Sigmoid colon (tissue), 7 donors: ENCODE data around the gene RASA1. TPM values are rescaled to one million over a fixed set of nuclear protein-coding genes. Genes with fewer than 3 reads are reported as not detected.

Source experiments
- DNase-seq: peaks from one replicate; pipeline ENCODE4 v3.0.0-alpha.2; 2019
- H3K27ac ChIP-seq, 4 donors: fragments of 200-600 bp; sonication (generic); one replicate each; pipeline ENCODE4 v1.5.1; 2016 to 2019; ENCODE audit warnings: mild to moderate bottlenecking in 1 of 4
- H3K27me3 ChIP-seq, 3 donors: fragments of 200-600 bp; sonication (generic); one replicate each; pipeline ENCODE4 v1.5.1; 2019; ENCODE audit warnings: mild to moderate bottlenecking in 1 of 3
- H3K36me3 ChIP-seq, 4 donors: fragments of 200-600 bp; sonication (generic); one replicate each; pipeline ENCODE4 v1.5.1; 2016 to 2019
- H3K4me1 ChIP-seq, 4 donors: fragments of 200-600 bp; sonication (generic); one replicate each; pipeline ENCODE4 v1.5.1; 2017 to 2019
- H3K4me3 ChIP-seq, 4 donors: fragments of 200-600 bp; sonication (generic); one replicate each; pipeline ENCODE4 v1.5.1; 2017 to 2019; ENCODE audit warnings: mild to moderate bottlenecking in 2 of 4, moderate library complexity in 1 of 4
- H3K9me3 ChIP-seq, 4 donors: fragments of 200-600 bp in 3 of 4; sonication (generic) in 3 of 4; one replicate each; pipeline versions ENCODE4 v1.5.1 to v1.6.1; 2013 to 2019
- EP300 ChIP-seq, 4 donors: sonication (generic); formaldehyde crosslinking; IDR thresholded peaks; one replicate each; pipeline ENCODE4 v1.6.1; 2017; ENCODE audit warnings: antibody characterized with exemption in 4 of 4
- POLR2A ChIP-seq, 2 donors: fragments of 450-650 bp; IDR thresholded peaks; one replicate each; pipeline ENCODE4 v1.6.1; 2016; ENCODE audit warnings: antibody characterized with exemption in 2 of 2, mild to moderate bottlenecking in 2 of 2, moderate library complexity in 2 of 2
- POLR2AphosphoS5 ChIP-seq, 4 donors: sonication (generic); formaldehyde crosslinking; IDR thresholded peaks; one replicate each; pipeline ENCODE4 v1.6.1; 2017; ENCODE audit warnings: antibody characterized with exemption in 4 of 4
- WGBS, 2 donors: extraction: QIAGEN DNeasy Blood & Tissue Kit; methylation state at CpG; one replicate each; pipeline ENCODE4 v1.1.7; 2013; 5-methylcytosine and 5-hydroxymethylcytosine counted together
- intact Hi-C: fragments of 100-400 bp; cut with DNase I; formaldehyde crosslinking; loops from one replicate; pipeline ENCODE4 v1.15.1; 2023
- polyA plus RNA-seq, 3 donors: library from polyadenylated mRNA; stranded (reverse); fragments of 200-250 nt; gene quantifications; one replicate each; pipeline ENCODE4 v1.2.3, GENCODE V29; 2013
- total RNA-seq, 4 donors: library from RNA; depleted of rRNA; stranded (reverse); fragments of >200 nt; gene quantifications; one replicate each; pipeline ENCODE4 v1.1.0, GENCODE V29; 2016
- TF ChIP-seq, protein P1 (sequence below), 4 experiments: fragments of 450-650 bp in 3 of 4; fragments of 200-600 bp in 1 of 4; IDR thresholded peaks; one replicate each; pipeline ENCODE4 v1.5.1; 2016 to 2019; ENCODE audit warnings: antibody characterized with exemption in 4 of 4, mild to moderate bottlenecking in 3 of 4, moderate library complexity in 2 of 4
- donor health status: healthy with polysubstance abuse.
- donor health status: Bipolar disorder and iron deficiency.
- donor health status: healthy.

The RASA1 gene
- total and polyA plus RNA-seq, 7 donors, result 9.0 to 30.0 (median 22.7) TPM

GRCh38 chr5:87311405-87312279, 44.0 kb downstream of the RASA1 start:
- no peaks in the 10 kb centered on the region for H3K27me3 ChIP-seq
- H3K9me3 ChIP-seq, result no peaks in the 10 kb centered on the region
- no peaks in the 10 kb centered on the region for H3K36me3 ChIP-seq
- WGBS, 2 donors, result 14 to 63% methylated on average over 5 of the region's 5 CpGs
- no peak overlapping the region for H3K4me3 ChIP-seq
- TF ChIP-seq POLR2A (IDR thresholded peaks at IDR 0.05) (no peak), EP300 (IDR thresholded peaks at IDR 0.05) (no peak), POLR2AphosphoS5 (IDR thresholded peaks at IDR 0.05) (no peak)
- TF ChIP-seq, protein P1, sequence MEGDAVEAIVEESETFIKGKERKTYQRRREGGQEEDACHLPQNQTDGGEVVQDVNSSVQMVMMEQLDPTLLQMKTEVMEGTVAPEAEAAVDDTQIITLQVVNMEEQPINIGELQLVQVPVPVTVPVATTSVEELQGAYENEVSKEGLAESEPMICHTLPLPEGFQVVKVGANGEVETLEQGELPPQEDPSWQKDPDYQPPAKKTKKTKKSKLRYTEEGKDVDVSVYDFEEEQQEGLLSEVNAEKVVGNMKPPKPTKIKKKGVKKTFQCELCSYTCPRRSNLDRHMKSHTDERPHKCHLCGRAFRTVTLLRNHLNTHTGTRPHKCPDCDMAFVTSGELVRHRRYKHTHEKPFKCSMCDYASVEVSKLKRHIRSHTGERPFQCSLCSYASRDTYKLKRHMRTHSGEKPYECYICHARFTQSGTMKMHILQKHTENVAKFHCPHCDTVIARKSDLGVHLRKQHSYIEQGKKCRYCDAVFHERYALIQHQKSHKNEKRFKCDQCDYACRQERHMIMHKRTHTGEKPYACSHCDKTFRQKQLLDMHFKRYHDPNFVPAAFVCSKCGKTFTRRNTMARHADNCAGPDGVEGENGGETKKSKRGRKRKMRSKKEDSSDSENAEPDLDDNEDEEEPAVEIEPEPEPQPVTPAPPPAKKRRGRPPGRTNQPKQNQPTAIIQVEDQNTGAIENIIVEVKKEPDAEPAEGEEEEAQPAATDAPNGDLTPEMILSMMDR (IDR thresholded peaks at IDR 0.05), result no peak
- H3K4me1 ChIP-seq, result peaks cover 0 to 18% (median 13%) of the 10 kb centered on the region in 4 donors
- no peak overlapping the region for H3K27ac ChIP-seq
- intact Hi-C loops, result no loop called here
- DNase-seq, result no peak

DNA sequence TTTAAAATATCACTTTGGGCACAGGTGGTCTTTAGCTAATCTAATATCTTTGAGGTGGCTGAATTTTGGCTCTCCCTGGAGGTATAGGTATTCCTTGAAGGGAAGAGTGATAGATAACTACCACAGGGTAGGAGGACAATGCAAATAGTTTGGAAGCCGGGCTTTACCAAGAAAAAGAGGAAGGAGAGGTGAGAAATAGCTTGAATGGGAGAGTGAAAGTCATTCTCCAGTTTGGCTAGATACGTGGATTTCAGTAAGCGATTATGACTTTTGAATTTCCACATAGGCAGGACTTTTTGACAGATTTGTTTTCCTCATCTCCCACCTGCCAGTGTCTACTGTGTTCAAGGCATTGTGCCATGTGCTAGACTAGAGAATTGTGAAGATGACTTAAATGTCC, 45.5 kb downstream of the RASA1 start:
- no peak for TF ChIP-seq POLR2A (IDR thresholded peaks at IDR 0.05)
- TF ChIP-seq EP300 (IDR thresholded peaks at IDR 0.05), result no peak
- TF ChIP-seq POLR2AphosphoS5 (IDR thresholded peaks at IDR 0.05), result no peak
- TF ChIP-seq, protein P1 (IDR thresholded peaks at IDR 0.05), result no peak
- Histone ChIP-seq H3K27ac (no peak overlapping the region), H3K9me3 (no peaks in the 10 kb centered on the region), H3K4me3 (no peak overlapping the region), H3K4me1 (peaks cover 0 to 20% (median 13%) of the 10 kb centered on the region in 4 donors), H3K27me3 (no peaks in the 10 kb centered on the region), H3K36me3 (no peaks in the 10 kb centered on the region)
- 82 to 93% methylated on average over 3 of the region's 3 CpGs for WGBS, 2 donors
- intact Hi-C loops, result no loop called here
- no peak for DNase-seq

- peaks cover 0 to 10% (median 4%) of the 10 kb centered on the region in 4 donors for H3K4me1 ChIP-seq
- H3K4me3 ChIP-seq, result no peak overlapping the region
- intact Hi-C loops, result no loop called here
- no peaks in the 10 kb centered on the region for H3K36me3 ChIP-seq
- H3K27ac ChIP-seq, result no peak overlapping the region
- DNase-seq, result no peak
- WGBS, 2 donors, result 97% methylated on average over 2 of the region's 2 CpGs
- TF ChIP-seq EP300 (IDR thresholded peaks at IDR 0.05) (no peak), POLR2AphosphoS5 (IDR thresholded peaks at IDR 0.05) (no peak), POLR2A (IDR thresholded peaks at IDR 0.05) (no peak)
- TF ChIP-seq, protein P1 (IDR thresholded peaks at IDR 0.05), result no peak
- no peaks in the 10 kb centered on the region for H3K27me3 ChIP-seq
- no peaks in the 10 kb centered on the region for H3K9me3 ChIP-seq
Measured at GRCh38 chr5:87319469-87319868, 51.8 kb downstream of the RASA1 start.

- DNase-seq, result no peak
- 95 to 96% methylated on average over 1 of the region's 1 CpG for WGBS, 2 donors
- intact Hi-C loops, result no loop called here
- H3K4me3 ChIP-seq, result no peak overlapping the region
- no peaks in the 10 kb centered on the region for H3K9me3 ChIP-seq
- no peaks in the 10 kb centered on the region for H3K36me3 ChIP-seq
- TF ChIP-seq EP300 (IDR thresholded peaks at IDR 0.05) (no peak), POLR2AphosphoS5 (IDR thresholded peaks at IDR 0.05) (no peak), POLR2A (IDR thresholded peaks at IDR 0.05) (no peak)
- H3K27ac ChIP-seq, result no peak overlapping the region
- no peaks in the 10 kb centered on the region for H3K27me3 ChIP-seq
- peaks cover 0 to 13% (median 4%) of the 10 kb centered on the region in 4 donors for H3K4me1 ChIP-seq
Measured at GRCh38 chr5:87321605-87322004, 53.9 kb downstream of the RASA1 start.

GRCh38 chr5:87322381-87322780, 54.7 kb downstream of the RASA1 start:
- intact Hi-C loops, result no loop called here
- no peak overlapping the region for H3K27ac ChIP-seq
- peaks cover 0 to 13% (median 3%) of the 10 kb centered on the region in 4 donors for H3K4me1 ChIP-seq
- H3K4me3 ChIP-seq, result no peak overlapping the region
- DNase-seq, result no peak
- no peaks in the 10 kb centered on the region for H3K36me3 ChIP-seq
- H3K9me3 ChIP-seq, result no peaks in the 10 kb centered on the region
- TF ChIP-seq POLR2A (IDR thresholded peaks at IDR 0.05), result no peak
- TF ChIP-seq, protein P1 (IDR thresholded peaks at IDR 0.05), result no peak
- no peak for TF ChIP-seq POLR2AphosphoS5 (IDR thresholded peaks at IDR 0.05)
- no peak for TF ChIP-seq EP300 (IDR thresholded peaks at IDR 0.05)
- 96 to 99% methylated on average over 3 of the region's 3 CpGs for WGBS, 2 donors
- no peaks in the 10 kb centered on the region for H3K27me3 ChIP-seq
